Fibroblast of pulmonary artery (primary cell): ENCODE results near the gene KRTAP21-3.

Source experiments
- DNase-seq: peaks from one replicate; pipeline ENCODE4 v3.0.0-alpha.2; 2010; ENCODE audit warnings: low read depth
- H3K4me3 ChIP-seq: replicated peaks from 2 replicates; pipeline ENCODE4 v1.5.1; 2011; ENCODE audit warnings: low read depth, mild to moderate bottlenecking, control low read depth, low read length, moderate library complexity
- CTCF ChIP-seq: IDR thresholded peaks from 2 replicates; pipeline ENCODE4 v1.5.1; 2011; ENCODE audit warnings: mild to moderate bottlenecking, control low read depth, low read length, inconsistent platforms; ENCODE audit errors: missing control alignments

Gene KRTAP21-3

GRCh38 chr21:30726726-30727125 lies 8.1 kb upstream of the KRTAP21-3 start:
- no peak for TF ChIP-seq CTCF
- DNase-seq, result no peak
- no peak overlapping the region for H3K4me3 ChIP-seq

GRCh38 chr21:30719401-30719800 lies 824 bp upstream of the KRTAP21-3 start:
- DNase-seq, result no peak
- no peak for TF ChIP-seq CTCF
- no peak overlapping the region for H3K4me3 ChIP-seq

GRCh38 chr21:30717105-30717504 lies 1.5 kb downstream of the KRTAP21-3 start:
- no peak for TF ChIP-seq CTCF
- H3K4me3 ChIP-seq, result no peak overlapping the region
- DNase-seq, result no peak

GRCh38 chr21:30714946-30715345 lies 3.6 kb downstream of the KRTAP21-3 start:
- DNase-seq, result no peak
- no peak for TF ChIP-seq CTCF
- H3K4me3 ChIP-seq, result no peak overlapping the region

- DNase-seq, result no peak
- H3K4me3 ChIP-seq, result no peak overlapping the region
- TF ChIP-seq CTCF, result no peak
These were observed 4.1 kb downstream of the KRTAP21-3 start for GRCh38 chr21:30714456-30714855.

- DNase-seq, result no peak
These were observed 4.8 kb downstream of the KRTAP21-3 start for GRCh38 chr21:30713766-30714165.

More at GRCh38 chr21:30713766-30714165, 4.8 kb downstream of the KRTAP21-3 start:
- no peak overlapping the region for H3K4me3 ChIP-seq
- TF ChIP-seq CTCF, result no peak
